ENCODE measurements around the gene FREY1. TPM values are rescaled to one million over a fixed set of nuclear protein-coding genes. Genes with fewer than 3 reads are reported as not detected.

FREY1 gene
- total RNA-seq, 6 experiments from 2014 or later: 0.38 to 0.74 (median 0.68) TPM

DNA sequence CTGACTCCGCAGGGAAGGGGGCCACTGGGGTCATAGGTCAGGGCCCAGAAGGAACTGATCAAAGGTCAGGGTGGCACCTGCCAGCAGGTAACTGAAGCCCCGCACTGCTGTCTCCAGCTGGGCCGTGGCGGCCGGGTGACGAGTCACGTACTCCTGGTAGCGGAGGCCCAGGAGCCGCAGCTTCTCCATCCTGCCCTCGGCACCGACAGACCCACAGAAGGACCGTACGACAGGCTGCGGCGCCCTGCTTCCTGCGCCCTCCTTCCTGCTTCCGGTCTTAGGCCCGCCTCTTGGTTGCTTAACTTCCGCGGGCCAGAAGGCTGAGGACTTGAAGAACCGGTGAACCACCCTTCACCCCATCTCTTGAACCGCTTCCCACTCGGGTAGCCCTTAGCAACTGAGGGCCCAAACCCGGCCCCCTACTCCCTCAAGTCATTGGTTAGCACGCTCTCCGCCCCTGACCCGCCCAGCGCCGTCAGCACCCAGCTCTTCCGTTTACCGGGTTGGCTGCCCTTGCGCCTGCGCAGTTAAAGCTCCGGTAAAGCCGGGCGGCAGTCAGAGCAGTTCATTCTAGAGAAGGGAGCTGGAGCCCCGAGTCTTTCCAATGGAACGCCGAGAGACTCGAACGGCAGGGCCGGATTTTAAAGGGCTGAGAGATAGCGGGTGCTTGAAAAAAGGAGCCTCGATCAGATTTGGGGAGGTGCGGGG, 10.7 kb upstream of the FREY1 start, which contains the start of gene PEX16:
TSS of gene PEX16 (minus strand) at position 255 of the 708 bp plus-strand sequence. CDS start at position 189, 66 bp downstream.
- H3K4me1 Mint-ChIP-seq (ENCODE audit: low read depth): peaks cover 19% of the 10 kb centered on the region
- H3K4me3 Mint-ChIP-seq: peak within 1 kb of the TSS; percentile 97
- no peaks in the 10 kb centered on the region for H3K36me3 Mint-ChIP-seq (ENCODE audit: low read depth)
- peak within 1 kb of the TSS; percentile 96 for H3K27ac Mint-ChIP-seq
- no peak for TF ChIP-seq CTCF (IDR thresholded peaks at IDR 0.05)
- H3K27me3 Mint-ChIP-seq (ENCODE audit: insufficient read depth): peaks cover 15% of the 10 kb centered on the region; the same call in 1 of the 2 replicates
- no peaks in the 10 kb centered on the region for H3K9me3 Mint-ChIP-seq
- DNase-seq: peak; percentile 99

DNA sequence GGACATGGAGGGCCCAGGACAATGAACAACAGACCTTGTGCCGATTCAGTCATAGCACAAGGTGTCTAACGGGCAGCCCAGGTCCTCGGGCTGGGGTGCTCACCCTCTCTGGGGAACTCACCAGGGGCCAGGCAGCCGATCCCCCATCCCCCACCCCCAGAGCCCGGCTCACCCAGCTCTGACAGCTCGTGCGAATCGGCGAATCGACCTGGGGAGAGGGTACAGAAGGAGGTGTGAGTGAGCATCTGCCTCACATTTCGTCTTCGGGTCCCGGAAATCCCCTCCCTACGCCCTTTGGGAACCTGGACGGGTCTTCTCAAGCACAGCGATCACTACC, 10.2 kb upstream of the FREY1 start:
- TF ChIP-seq CTCF (IDR thresholded peaks at IDR 0.05): no peak
- H3K27me3 Mint-ChIP-seq (ENCODE audit: insufficient read depth): peaks cover 15% of the 10 kb centered on the region; the same call in 1 of the 2 replicates
- H3K27ac Mint-ChIP-seq: peak overlapping the region; percentile 96
- DNase-seq: no peak
- no peaks in the 10 kb centered on the region for H3K36me3 Mint-ChIP-seq (ENCODE audit: low read depth)
- H3K4me3 Mint-ChIP-seq: peak overlapping the region; percentile 97
- H3K4me1 Mint-ChIP-seq (ENCODE audit: low read depth): peaks cover 19% of the 10 kb centered on the region
- no peaks in the 10 kb centered on the region for H3K9me3 Mint-ChIP-seq

DNA sequence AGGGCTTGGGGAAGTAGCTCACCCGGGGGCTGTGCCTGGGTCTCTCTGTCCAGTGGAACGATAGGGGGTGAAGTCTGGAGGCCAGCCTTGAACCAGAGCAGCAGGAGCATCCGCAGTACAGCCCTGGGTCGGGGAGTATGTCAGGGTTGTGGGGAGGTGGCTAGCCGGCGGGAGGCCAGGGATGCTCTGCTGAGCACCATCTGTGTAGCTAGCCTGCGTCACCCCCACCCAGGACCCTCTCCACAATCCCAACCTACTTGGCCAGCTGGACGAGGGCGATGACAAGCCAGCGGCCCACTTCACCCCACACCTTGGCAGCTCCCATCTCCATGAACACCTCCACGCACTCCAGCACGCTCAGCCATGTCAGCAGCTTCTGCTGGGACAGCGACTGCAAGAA, 8.4 kb upstream of the FREY1 start:
- H3K4me1 Mint-ChIP-seq (ENCODE audit: low read depth): peaks cover 19% of the 10 kb centered on the region
- no peak overlapping the region for H3K4me3 Mint-ChIP-seq
- H3K27me3 Mint-ChIP-seq (ENCODE audit: insufficient read depth): peaks cover 6% of the 10 kb centered on the region; the same call in 1 of the 2 replicates
- TF ChIP-seq CTCF (IDR thresholded peaks at IDR 0.05): no peak
- DNase-seq: no peak
- no peaks in the 10 kb centered on the region for H3K9me3 Mint-ChIP-seq
- H3K36me3 Mint-ChIP-seq (ENCODE audit: low read depth): no peaks in the 10 kb centered on the region
- no peak overlapping the region for H3K27ac Mint-ChIP-seq

- peaks cover 19% of the 10 kb centered on the region for H3K4me1 Mint-ChIP-seq (ENCODE audit: low read depth)
- DNase-seq: no peak
- H3K36me3 Mint-ChIP-seq (ENCODE audit: low read depth): no peaks in the 10 kb centered on the region
- no peaks in the 10 kb centered on the region for H3K9me3 Mint-ChIP-seq
- TF ChIP-seq CTCF (IDR thresholded peaks at IDR 0.05): no peak
- no peak overlapping the region for H3K4me3 Mint-ChIP-seq
- peaks cover 4% of the 10 kb centered on the region for H3K27me3 Mint-ChIP-seq (ENCODE audit: insufficient read depth)
- no peak overlapping the region for H3K27ac Mint-ChIP-seq
Measured at GRCh38 chr11:45913942-45914635, 7.0 kb upstream of the FREY1 start.

GRCh38 chr11:45913514-45913913, 6.4 kb upstream of the FREY1 start:
- H3K27ac Mint-ChIP-seq: no peak overlapping the region
- H3K4me1 Mint-ChIP-seq (ENCODE audit: low read depth): peaks cover 14% of the 10 kb centered on the region
- no peak for DNase-seq
- H3K27me3 Mint-ChIP-seq (ENCODE audit: insufficient read depth): peaks cover 4% of the 10 kb centered on the region
- TF ChIP-seq CTCF (IDR thresholded peaks at IDR 0.05): no peak
- H3K36me3 Mint-ChIP-seq (ENCODE audit: low read depth): no peaks in the 10 kb centered on the region
- no peaks in the 10 kb centered on the region for H3K9me3 Mint-ChIP-seq
- no peak overlapping the region for H3K4me3 Mint-ChIP-seq

All from HFFc6 (cell line).